Fibroblast of gingiva (primary cell): ENCODE results near the gene PAK2.
"Not testable (repeated sequence)": the region's sequence is repeated elsewhere in the genome, so short reads cannot be mapped to it uniquely, and the experiment has no call there.

Experiments used
- DNase-seq: peaks from one replicate; pipeline ENCODE4 v3.0.0-alpha.2; 2011; ENCODE audit warnings: low read depth

The PAK2 gene

GRCh38 chr3:196736670-196737374, 2.8 kb upstream of the PAK2 start:
- peak; percentile 26 for DNase-seq

GRCh38 chr3:196737655-196738054, 2.0 kb upstream of the PAK2 start:
- DNase-seq, result no peak

GRCh38 chr3:196740481-196741248, 1.0 kb downstream of the PAK2 start:
- peak; percentile 67 for DNase-seq

GRCh38 chr3:196741249-196741889, 1.7 kb downstream of the PAK2 start:
- DNase-seq, result no peak

GRCh38 chr3:196743569-196743968, 3.9 kb downstream of the PAK2 start:
- DNase-seq, result not testable (repeated sequence)

GRCh38 chr3:196749125-196749524, 9.5 kb downstream of the PAK2 start:
- no peak for DNase-seq

GRCh38 chr3:196753201-196753600, 13.5 kb downstream of the PAK2 start:
- no peak for DNase-seq

GRCh38 chr3:196754091-196754981, 14.7 kb downstream of the PAK2 start:
- DNase-seq, result peak; percentile 45

- DNase-seq, result no peak
These were observed 17.1 kb downstream of the PAK2 start for GRCh38 chr3:196756732-196757131.

GRCh38 chr3:196757876-196758739, 18.5 kb downstream of the PAK2 start:
- peak; percentile 42 for DNase-seq

GRCh38 chr3:196763179-196763578, 23.5 kb downstream of the PAK2 start:
- DNase-seq, result no peak

- no peak for DNase-seq
These were observed 25.8 kb downstream of the PAK2 start for GRCh38 chr3:196765454-196765853.

- DNase-seq, result no peak
These were observed 31.4 kb downstream of the PAK2 start for GRCh38 chr3:196771067-196771466.

GRCh38 chr3:196772102-196772501, 32.4 kb downstream of the PAK2 start:
- DNase-seq, result no peak

GRCh38 chr3:196772897-196773296, 33.2 kb downstream of the PAK2 start:
- DNase-seq, result no peak

- peak; percentile 10 for DNase-seq
These were observed 34.6 kb downstream of the PAK2 start for GRCh38 chr3:196774191-196774820.

- DNase-seq, result peak; percentile 31
These were observed 35.3 kb downstream of the PAK2 start for GRCh38 chr3:196774848-196775422.

- DNase-seq, result no peak
These were observed 36.3 kb downstream of the PAK2 start for GRCh38 chr3:196775938-196776337.

- no peak for DNase-seq
These were observed 38.2 kb downstream of the PAK2 start for GRCh38 chr3:196777836-196778235.

- DNase-seq, result peak; percentile 47
These were observed 39.1 kb downstream of the PAK2 start for GRCh38 chr3:196778755-196779154.
